BLaER1 (cell line): ENCODE results near the gene ZNF317.
A peak's percentile ranks its signal among the peaks of the same experiment; 100 is the strongest.

Experiments
- H3K27ac ChIP-seq: shearing (Covaris generic); formaldehyde crosslinking; 2 replicates; pipeline ENCODE4 v1.8.1; 2022
- H3K27me3 ChIP-seq: shearing (Covaris generic); formaldehyde crosslinking; 2 replicates; pipeline ENCODE4 v1.8.1; 2022
- H3K36me3 ChIP-seq: shearing (Covaris generic); formaldehyde crosslinking; 2 replicates; pipeline ENCODE4 v1.8.1; 2022
- H3K4me1 ChIP-seq: shearing (Covaris generic); formaldehyde crosslinking; 2 replicates; pipeline ENCODE4 v1.8.1; 2022
- H3K4me2 ChIP-seq: shearing (Covaris generic); formaldehyde crosslinking; 2 replicates; pipeline ENCODE4 v1.8.1; 2022
- H3K4me3 ChIP-seq: shearing (Covaris generic); formaldehyde crosslinking; 2 replicates; pipeline ENCODE4 v1.8.1; 2022
- H3K9ac ChIP-seq: shearing (Covaris generic); formaldehyde crosslinking; 2 replicates; pipeline ENCODE4 v1.8.1; 2022
- H3K9me3 ChIP-seq: shearing (Covaris generic); formaldehyde crosslinking; 2 replicates; pipeline ENCODE4 v1.8.1; 2022
- H4K20me1 ChIP-seq: shearing (Covaris generic); formaldehyde crosslinking; 2 replicates; pipeline ENCODE4 v1.8.1; 2022
- Cebpa-rat ChIP-seq: shearing (Covaris generic); IDR thresholded peaks from 2 replicates; pipeline ENCODE4 v1.8.1; 2022

Gene ZNF317

GRCh38 chr19:9140159-9140874, at the start of gene ZNF317:
Gene ZNF317, plus strand, starts transcription at chr19:9140397. Its CDS starts 15,620 bp downstream, at chr19:9156017.
- Histone ChIP-seq H3K4me3 (peak within 1 kb of the TSS; percentile 78), H3K9me3 (peaks cover 34% of the 10 kb centered on the region), H3K4me2 (peak within 1 kb of the TSS; percentile 70), H3K9ac (peak within 1 kb of the TSS; percentile 90), H4K20me1 (peaks cover 24% of the 10 kb centered on the region; the same call in 1 of the 2 replicates), H3K36me3 (peaks cover 32% of the 10 kb centered on the region), H3K4me1 (peaks cover 25% of the 10 kb centered on the region), H3K27ac (peak within 1 kb of the TSS; percentile 91), H3K27me3 (no peaks in the 10 kb centered on the region)
- no peak for TF ChIP-seq Cebpa-rat

- no peak for TF ChIP-seq Cebpa-rat
- Histone ChIP-seq H3K9me3 (no peaks in the 10 kb centered on the region), H3K27ac (no peak within 1 kb of the TSS), H3K9ac (no peak within 1 kb of the TSS), H3K27me3 (no peaks in the 10 kb centered on the region), H3K4me3 (no peak within 1 kb of the TSS), H3K4me2 (no peak within 1 kb of the TSS), H3K36me3 (no peaks in the 10 kb centered on the region), H4K20me1 (no peaks in the 10 kb centered on the region), H3K4me1 (no peaks in the 10 kb centered on the region)
Observed at GRCh38 chr19:9107375-9107774, 32.8 kb upstream of the ZNF317 start, which contains the start of gene OR7G2. Gene OR7G2, minus strand, starts transcription at chr19:9107475. Its CDS starts 4,232 bp downstream, at chr19:9103243.

- no peaks in the 10 kb centered on the region for H3K27me3 ChIP-seq
- no peak overlapping the region for H3K9ac ChIP-seq
- no peak overlapping the region for H3K27ac ChIP-seq
- no peaks in the 10 kb centered on the region for H3K4me1 ChIP-seq
- H3K9me3 ChIP-seq, result no peaks in the 10 kb centered on the region
- H3K4me3 ChIP-seq, result no peak overlapping the region
- TF ChIP-seq Cebpa-rat, result no peak
- H4K20me1 ChIP-seq, result no peaks in the 10 kb centered on the region
- no peaks in the 10 kb centered on the region for H3K36me3 ChIP-seq
- no peak overlapping the region for H3K4me2 ChIP-seq
Observed at GRCh38 chr19:9109959-9110358, 30.2 kb upstream of the ZNF317 start.

DNA sequence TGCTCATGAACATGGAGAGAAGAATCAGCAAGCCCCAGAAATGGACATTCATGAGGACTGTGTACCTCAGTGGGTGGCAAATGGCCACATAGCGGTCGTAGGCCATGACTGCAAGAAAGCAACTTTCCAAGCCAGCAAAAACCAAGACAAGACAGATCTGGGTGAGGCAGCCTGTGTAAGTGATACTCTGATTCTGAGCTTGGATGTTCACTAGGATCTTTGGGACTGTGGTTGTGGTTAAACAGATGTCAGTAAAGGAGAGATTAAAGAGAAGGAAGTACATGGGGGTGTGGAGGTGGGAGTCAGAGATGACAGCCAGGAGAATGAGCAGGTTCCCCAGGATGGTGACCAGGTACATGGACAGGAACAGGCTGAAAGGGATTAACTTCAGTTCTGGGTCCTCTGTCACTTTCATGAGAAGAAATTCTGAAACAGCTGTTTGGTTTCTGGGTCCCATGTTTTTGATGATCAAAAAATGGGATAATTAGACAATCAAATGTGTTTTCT, 24.8 kb upstream of the ZNF317 start, which contains the start of gene OR7G1:
OR7G1 (minus strand) TSS at position 457 of the 507 bp plus-strand sequence; CDS start at position 457, 0 bp downstream.
- Histone ChIP-seq H3K9me3 (no peaks in the 10 kb centered on the region), H3K4me2 (no peak within 1 kb of the TSS), H3K4me3 (no peak within 1 kb of the TSS), H3K4me1 (no peaks in the 10 kb centered on the region), H3K27me3 (no peaks in the 10 kb centered on the region), H3K9ac (no peak within 1 kb of the TSS), H3K36me3 (no peaks in the 10 kb centered on the region), H4K20me1 (no peaks in the 10 kb centered on the region), H3K27ac (no peak within 1 kb of the TSS)
- TF ChIP-seq Cebpa-rat, result no peak

GRCh38 chr19:9116547-9116946, 23.6 kb upstream of the ZNF317 start:
- Histone ChIP-seq H4K20me1 (no peaks in the 10 kb centered on the region), H3K27me3 (no peaks in the 10 kb centered on the region), H3K9me3 (no peaks in the 10 kb centered on the region), H3K4me2 (no peak overlapping the region), H3K27ac (no peak overlapping the region), H3K4me3 (no peak overlapping the region), H3K4me1 (no peaks in the 10 kb centered on the region), H3K9ac (no peak overlapping the region), H3K36me3 (no peaks in the 10 kb centered on the region)
- no peak for TF ChIP-seq Cebpa-rat

- Histone ChIP-seq H3K4me3 (no peak within 1 kb of the TSS), H4K20me1 (no peaks in the 10 kb centered on the region), H3K4me2 (no peak within 1 kb of the TSS), H3K36me3 (no peaks in the 10 kb centered on the region), H3K27ac (no peak within 1 kb of the TSS), H3K9ac (no peak within 1 kb of the TSS), H3K4me1 (peaks cover 19% of the 10 kb centered on the region), H3K9me3 (no peaks in the 10 kb centered on the region), H3K27me3 (no peaks in the 10 kb centered on the region)
- TF ChIP-seq Cebpa-rat, result no peak
Observed at GRCh38 chr19:9126900-9127405, 13.2 kb upstream of the ZNF317 start, which contains the start of gene OR7G3. Gene OR7G3, minus strand, starts transcription at chr19:9126950. Its CDS starts 0 bp downstream, at chr19:9126950.

DNA sequence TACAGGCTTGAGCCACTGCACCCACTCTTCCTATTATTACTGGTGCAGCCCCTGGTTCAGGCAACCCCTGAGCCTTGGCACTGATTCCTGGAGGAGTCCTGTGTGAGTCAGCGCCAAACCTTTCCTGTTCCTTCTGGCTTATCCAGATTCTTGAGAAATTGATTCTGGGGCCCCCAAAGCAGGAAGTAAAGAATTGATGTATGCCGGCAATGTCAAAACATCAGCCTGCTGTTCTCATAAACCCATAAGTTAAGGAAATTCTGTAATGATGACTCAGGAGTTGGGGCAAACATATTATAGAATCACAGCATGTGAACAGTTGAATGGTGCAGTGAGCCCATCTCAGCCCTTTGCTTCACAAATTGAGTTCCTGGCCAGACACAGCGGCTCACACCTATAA, 12.0 kb upstream of the ZNF317 start:
- no peak for TF ChIP-seq Cebpa-rat
- no peaks in the 10 kb centered on the region for H3K27me3 ChIP-seq
- no peaks in the 10 kb centered on the region for H3K9me3 ChIP-seq
- no peak overlapping the region for H3K9ac ChIP-seq
- H3K4me3 ChIP-seq, result no peak overlapping the region
- H3K27ac ChIP-seq, result no peak overlapping the region
- H4K20me1 ChIP-seq, result no peaks in the 10 kb centered on the region
- no peaks in the 10 kb centered on the region for H3K36me3 ChIP-seq
- H3K4me2 ChIP-seq, result no peak overlapping the region
- H3K4me1 ChIP-seq, result peaks cover 19% of the 10 kb centered on the region

- Histone ChIP-seq H3K4me2 (peak overlapping the region; percentile 34), H4K20me1 (no peaks in the 10 kb centered on the region), H3K36me3 (no peaks in the 10 kb centered on the region), H3K27me3 (no peaks in the 10 kb centered on the region), H3K9me3 (no peaks in the 10 kb centered on the region), H3K9ac (no peak overlapping the region), H3K4me3 (no peak overlapping the region), H3K27ac (peak overlapping the region; percentile 55), H3K4me1 (peaks cover 19% of the 10 kb centered on the region)
- TF ChIP-seq Cebpa-rat, result no peak
Observed at GRCh38 chr19:9130965-9131364, 9.2 kb upstream of the ZNF317 start.

GRCh38 chr19:9132422-9132821, 7.8 kb upstream of the ZNF317 start:
- Histone ChIP-seq H4K20me1 (no peaks in the 10 kb centered on the region), H3K4me1 (peaks cover 24% of the 10 kb centered on the region), H3K9ac (no peak overlapping the region), H3K36me3 (no peaks in the 10 kb centered on the region), H3K9me3 (no peaks in the 10 kb centered on the region), H3K27me3 (no peaks in the 10 kb centered on the region), H3K4me2 (no peak overlapping the region), H3K27ac (no peak overlapping the region), H3K4me3 (no peak overlapping the region)
- no peak for TF ChIP-seq Cebpa-rat

GRCh38 chr19:9139609-9140158, 513 bp upstream of the ZNF317 start:
- no peak for TF ChIP-seq Cebpa-rat

More at GRCh38 chr19:9139609-9140158, 513 bp upstream of the ZNF317 start:
- Histone ChIP-seq H3K4me1 (peaks cover 25% of the 10 kb centered on the region), H3K4me3 (peak overlapping the region; percentile 78), H3K9ac (peak overlapping the region; percentile 90), H3K9me3 (peaks cover 27% of the 10 kb centered on the region), H3K4me2 (peak overlapping the region; percentile 70), H3K27me3 (no peaks in the 10 kb centered on the region), H3K36me3 (peaks cover 26% of the 10 kb centered on the region), H3K27ac (peak overlapping the region; percentile 91), H4K20me1 (peaks cover 17% of the 10 kb centered on the region; the same call in 1 of the 2 replicates)
